WI38 (cell line): ENCODE results near the gene PLPPR5.

Experiments
- H3K4me3 ChIP-seq: 2 replicates; pipeline ENCODE4 v1.5.1; 2011; ENCODE audit warnings: low read depth, mild to moderate bottlenecking, control low read depth, low read length
- TF ChIP-seq, protein P1 (sequence below): IDR thresholded peaks from 2 replicates; pipeline ENCODE4 v1.5.1; 2012; ENCODE audit warnings: low read depth, mild to moderate bottlenecking, control low read depth, low read length

Gene PLPPR5

DNA sequence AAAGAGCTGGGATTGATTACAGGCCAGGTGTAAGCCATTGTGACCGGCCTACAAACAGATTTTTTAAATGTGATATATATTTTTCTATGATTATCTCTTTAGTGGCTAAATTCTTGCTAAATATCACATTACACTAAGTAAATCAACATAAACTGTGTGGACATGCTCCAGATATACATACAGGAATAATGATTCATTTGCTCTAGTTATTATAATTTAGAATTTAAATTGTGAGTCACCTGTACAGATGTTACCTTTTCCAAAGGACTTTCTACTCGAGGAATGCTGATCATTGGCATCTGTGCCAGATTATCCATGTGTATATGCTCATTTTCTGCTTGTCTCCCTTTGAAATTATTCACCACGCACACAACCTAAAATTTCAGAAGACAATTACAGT lies 90.1 kb downstream of the PLPPR5 start:
- TF ChIP-seq, protein P1, sequence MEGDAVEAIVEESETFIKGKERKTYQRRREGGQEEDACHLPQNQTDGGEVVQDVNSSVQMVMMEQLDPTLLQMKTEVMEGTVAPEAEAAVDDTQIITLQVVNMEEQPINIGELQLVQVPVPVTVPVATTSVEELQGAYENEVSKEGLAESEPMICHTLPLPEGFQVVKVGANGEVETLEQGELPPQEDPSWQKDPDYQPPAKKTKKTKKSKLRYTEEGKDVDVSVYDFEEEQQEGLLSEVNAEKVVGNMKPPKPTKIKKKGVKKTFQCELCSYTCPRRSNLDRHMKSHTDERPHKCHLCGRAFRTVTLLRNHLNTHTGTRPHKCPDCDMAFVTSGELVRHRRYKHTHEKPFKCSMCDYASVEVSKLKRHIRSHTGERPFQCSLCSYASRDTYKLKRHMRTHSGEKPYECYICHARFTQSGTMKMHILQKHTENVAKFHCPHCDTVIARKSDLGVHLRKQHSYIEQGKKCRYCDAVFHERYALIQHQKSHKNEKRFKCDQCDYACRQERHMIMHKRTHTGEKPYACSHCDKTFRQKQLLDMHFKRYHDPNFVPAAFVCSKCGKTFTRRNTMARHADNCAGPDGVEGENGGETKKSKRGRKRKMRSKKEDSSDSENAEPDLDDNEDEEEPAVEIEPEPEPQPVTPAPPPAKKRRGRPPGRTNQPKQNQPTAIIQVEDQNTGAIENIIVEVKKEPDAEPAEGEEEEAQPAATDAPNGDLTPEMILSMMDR = no peak

DNA sequence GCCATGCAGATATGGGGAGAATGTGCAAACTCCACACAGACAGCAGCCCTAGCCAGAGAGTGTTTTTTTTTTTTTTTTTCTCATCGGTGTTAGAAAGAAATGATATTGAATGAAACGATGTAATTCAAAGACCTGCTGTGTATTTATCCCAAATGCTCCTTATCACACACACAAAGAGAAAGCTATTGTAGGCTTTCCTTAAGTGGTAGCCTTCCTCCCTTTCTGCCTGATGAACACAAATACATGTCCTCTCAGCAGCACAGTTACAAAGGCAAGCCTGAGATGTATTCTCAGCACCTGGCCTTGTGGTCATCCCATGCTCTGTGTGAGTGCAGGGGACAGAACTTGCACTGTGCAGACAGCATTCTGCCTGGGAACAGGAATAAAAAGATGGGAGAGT lies 93.8 kb downstream of the PLPPR5 start:
- TF ChIP-seq, protein P1 = no peak

More for the DNA sequence above, 90.1 kb downstream of the PLPPR5 start:
- H3K4me3 ChIP-seq = no peak overlapping the region

DNA sequence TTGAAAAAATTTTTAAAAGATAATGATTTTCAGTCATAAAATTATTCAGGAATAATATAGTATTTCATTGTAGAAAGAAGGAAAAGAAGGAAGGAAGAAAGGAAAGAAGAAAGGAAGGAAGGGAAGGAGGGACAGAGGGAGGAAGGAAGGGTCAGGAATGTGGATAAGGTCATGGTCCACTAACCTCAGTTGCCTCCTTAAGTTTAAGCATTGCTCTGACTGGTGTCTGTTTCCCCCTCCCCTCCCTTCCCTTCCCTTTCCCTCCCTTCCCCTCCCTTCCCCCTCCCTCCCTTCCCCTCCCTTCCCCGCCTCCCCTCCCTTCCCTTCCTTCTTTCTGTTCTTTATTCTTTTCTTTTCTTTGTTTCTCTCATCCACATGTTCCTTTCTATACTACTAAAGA lies 95.7 kb downstream of the PLPPR5 start:
- no peak overlapping the region for H3K4me3 ChIP-seq
- TF ChIP-seq, protein P1 = no peak

More for the DNA sequence above, 93.8 kb downstream of the PLPPR5 start:
- H3K4me3 ChIP-seq = no peak overlapping the region

DNA sequence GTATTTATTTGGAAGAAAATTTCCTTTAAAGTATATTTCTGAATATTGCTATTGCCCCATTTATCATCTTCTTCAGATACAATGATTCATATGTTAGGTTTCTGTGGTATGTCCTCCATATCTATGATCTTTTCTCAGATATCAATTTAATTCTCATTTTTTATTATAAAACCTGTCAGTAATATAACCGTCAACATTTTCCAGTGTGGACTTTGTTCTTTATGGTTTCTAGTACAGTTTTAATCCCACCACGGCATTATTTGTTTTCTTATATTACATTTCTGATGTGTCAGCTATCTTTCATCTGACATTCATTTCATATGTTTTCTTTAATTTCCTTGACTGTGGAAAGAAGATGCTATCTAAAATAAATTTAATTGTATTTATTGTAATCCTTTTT lies 97.9 kb downstream of the PLPPR5 start:
- TF ChIP-seq, protein P1 = no peak
- no peak overlapping the region for H3K4me3 ChIP-seq

DNA sequence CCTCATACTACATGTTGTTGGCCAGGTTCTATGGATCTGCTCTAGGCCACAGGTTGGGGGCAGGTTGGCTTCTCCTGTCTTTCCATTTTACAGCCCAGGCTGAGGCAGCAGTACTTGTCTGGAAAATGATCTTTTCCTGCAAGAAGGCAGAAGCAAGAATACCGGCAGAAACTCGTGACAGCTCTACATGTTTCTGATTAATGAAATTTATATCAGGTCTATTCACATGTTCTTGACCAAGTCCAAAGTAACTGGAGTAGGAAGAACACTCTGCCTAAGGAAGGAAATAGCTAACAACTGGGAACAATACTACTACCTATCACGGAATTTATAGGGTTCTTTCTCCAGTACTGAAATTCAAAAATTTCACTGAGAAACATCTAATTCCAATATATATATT lies 98.3 kb downstream of the PLPPR5 start:
- TF ChIP-seq, protein P1 = no peak
- H3K4me3 ChIP-seq = no peak overlapping the region

DNA sequence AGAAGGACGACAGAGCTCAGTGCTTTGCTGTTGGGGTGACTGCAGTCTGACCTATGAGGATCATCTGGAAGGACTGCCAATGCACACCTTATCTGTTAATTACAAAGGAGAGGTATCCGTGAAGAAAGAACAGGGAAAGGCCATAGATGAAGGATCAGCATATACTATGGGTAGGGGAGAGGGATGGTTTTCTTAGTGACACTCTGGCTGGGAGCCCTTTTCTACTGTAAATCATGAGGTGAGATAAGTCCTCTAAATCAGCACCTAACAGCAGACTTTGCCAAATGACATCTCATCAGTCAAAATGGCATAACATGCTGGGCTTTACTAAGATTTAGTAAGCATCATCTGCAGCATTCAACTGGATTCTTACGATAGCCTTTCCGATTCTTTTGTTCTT lies 100.0 kb downstream of the PLPPR5 start:
- H3K4me3 ChIP-seq = no peak overlapping the region
- TF ChIP-seq, protein P1 = no peak

DNA sequence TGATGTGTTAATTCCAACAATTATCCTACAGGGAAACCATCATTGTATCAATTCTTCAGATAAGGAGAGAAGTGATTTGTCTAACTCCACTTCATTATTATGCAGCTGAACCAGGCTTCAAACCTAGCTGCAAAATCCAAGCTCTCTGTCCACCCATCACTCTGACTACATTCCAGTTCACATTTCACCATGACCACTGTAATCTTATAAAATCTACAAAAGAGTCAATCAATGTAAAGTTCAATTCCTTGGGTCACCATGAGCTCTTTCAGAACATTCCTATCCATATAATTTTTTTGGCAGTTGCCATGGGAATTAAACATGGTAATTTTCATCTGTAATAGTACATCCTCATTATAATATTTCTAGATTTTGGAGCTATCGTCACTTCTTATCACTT lies 100.9 kb downstream of the PLPPR5 start:
- TF ChIP-seq, protein P1 = no peak
- no peak overlapping the region for H3K4me3 ChIP-seq
